AG09319 (cell line): Measurements from ENCODE around the gene NFKBIL1.

Experiments used
- DNase-seq: peaks from one replicate; pipeline ENCODE4 v3.0.0-alpha.2; 2010; ENCODE audit warnings: low read depth; ENCODE audit errors: extremely low read depth
- CTCF ChIP-seq: IDR thresholded peaks from 2 replicates; pipeline ENCODE4 v1.5.1; 2011; ENCODE audit warnings: low read depth, mild to moderate bottlenecking, inconsistent platforms, low read length, moderate library complexity

NFKBIL1 gene

GRCh38 chr6:31558318-31558625 is 10.9 kb downstream of the NFKBIL1 start:
- no peak for TF ChIP-seq CTCF
- DNase-seq: no peak

- no peak for TF ChIP-seq CTCF
- DNase-seq: no peak
Measured at GRCh38 chr6:31558631-31559500, 11.5 kb downstream of the NFKBIL1 start.

- TF ChIP-seq CTCF: no peak
- DNase-seq: no peak
Measured at GRCh38 chr6:31559606-31559957, 12.2 kb downstream of the NFKBIL1 start.

GRCh38 chr6:31559958-31560696 is 12.7 kb downstream of the NFKBIL1 start:
- no peak for TF ChIP-seq CTCF
- DNase-seq: no peak

GRCh38 chr6:31560697-31561058 is 13.3 kb downstream of the NFKBIL1 start:
- TF ChIP-seq CTCF: no peak
- no peak for DNase-seq

GRCh38 chr6:31567531-31568370 is 20.3 kb downstream of the NFKBIL1 start:
- no peak for DNase-seq
- no peak for TF ChIP-seq CTCF
